ENCODE measurements around the gene MAB21L4. TPM values are rescaled to one million over a fixed set of nuclear protein-coding genes. Genes with fewer than 3 reads are reported as not detected.

MAB21L4 gene
- total RNA-seq, 1 donor from 2014 or later = 0.59 TPM

GRCh38 chr2:240888130-240888889 is 7.6 kb downstream of the MAB21L4 start:
- no peak overlapping the region for H3K4me3 Mint-ChIP-seq (ENCODE audit: unreplicated experiment)
- no peaks in the 10 kb centered on the region for H3K9me3 Mint-ChIP-seq (ENCODE audit: unreplicated experiment)
- Histone ChIP-seq H3K9me3 (ENCODE audit: insufficient read depth, low read depth, low read length) (no peaks in the 10 kb centered on the region), H3K4me1 (ENCODE audit: insufficient read depth, low read length) (peaks cover 2% of the 10 kb centered on the region), H3K36me3 (ENCODE audit: insufficient read depth, low read length) (no peaks in the 10 kb centered on the region), H3K79me2 (ENCODE audit: insufficient read depth, low read length) (no peaks in the 10 kb centered on the region), H3K4me2 (ENCODE audit: low read length) (no peak overlapping the region), H3K4me3 (ENCODE audit: insufficient read depth, low read depth, low read length) (no peak overlapping the region), H3K27ac (ENCODE audit: low read depth, low read length) (no peak overlapping the region), H2AFZ (ENCODE audit: low read depth, low read length) (no peak overlapping the region), H3K27me3 (ENCODE audit: insufficient read depth, low read length) (no peaks in the 10 kb centered on the region), H3K9ac (ENCODE audit: low read length) (no peak overlapping the region), H4K20me1 (ENCODE audit: insufficient read depth, low read length) (no peaks in the 10 kb centered on the region)
- H3K36me3 Mint-ChIP-seq (ENCODE audit: low read depth, unreplicated experiment) = no peaks in the 10 kb centered on the region
- H3K27ac Mint-ChIP-seq (ENCODE audit: unreplicated experiment) = no peak overlapping the region
- DNase-seq (ENCODE audit: low read depth) (no peak), FAIRE-seq (no peak)
- H3K4me1 Mint-ChIP-seq (ENCODE audit: low read depth, unreplicated experiment) = peaks cover 4% of the 10 kb centered on the region
- no peak for TF ChIP-seq EZH2 (IDR thresholded peaks at IDR 0.05; ENCODE audit: insufficient read depth, low read length)
- TF ChIP-seq CTCF (IDR thresholded peaks at IDR 0.05; ENCODE audit: insufficient read depth, low read depth, low read length) = no peak
- H3K27me3 Mint-ChIP-seq (ENCODE audit: low read depth, unreplicated experiment) = peaks cover 14% of the 10 kb centered on the region

GRCh38 chr2:240887631-240888030 is 8.3 kb downstream of the MAB21L4 start:
- H3K36me3 ChIP-seq (ENCODE audit: insufficient read depth, low read length) = no peaks in the 10 kb centered on the region
- H3K4me2 ChIP-seq (ENCODE audit: low read length) = no peak overlapping the region
- TF ChIP-seq CTCF (IDR thresholded peaks at IDR 0.05; ENCODE audit: insufficient read depth, low read depth, low read length) (no peak), EZH2 (IDR thresholded peaks at IDR 0.05; ENCODE audit: insufficient read depth, low read length) (no peak)
- no peak overlapping the region for H3K4me3 ChIP-seq (ENCODE audit: insufficient read depth, low read depth, low read length)
- Mint-ChIP-seq H3K4me1 (ENCODE audit: low read depth, unreplicated experiment) (peaks cover 4% of the 10 kb centered on the region), H3K4me3 (ENCODE audit: unreplicated experiment) (no peak overlapping the region), H3K27me3 (ENCODE audit: low read depth, unreplicated experiment) (peaks cover 16% of the 10 kb centered on the region), H3K36me3 (ENCODE audit: low read depth, unreplicated experiment) (no peaks in the 10 kb centered on the region), H3K27ac (ENCODE audit: unreplicated experiment) (no peak overlapping the region), H3K9me3 (ENCODE audit: unreplicated experiment) (no peaks in the 10 kb centered on the region)
- H3K9ac ChIP-seq (ENCODE audit: low read length) = no peak overlapping the region
- H3K27me3 ChIP-seq (ENCODE audit: insufficient read depth, low read length) = no peaks in the 10 kb centered on the region
- H3K9me3 ChIP-seq (ENCODE audit: insufficient read depth, low read depth, low read length) = no peaks in the 10 kb centered on the region
- H4K20me1 ChIP-seq (ENCODE audit: insufficient read depth, low read length) = no peaks in the 10 kb centered on the region
- FAIRE-seq (no peak), DNase-seq (ENCODE audit: low read depth) (no peak)
- H3K79me2 ChIP-seq (ENCODE audit: insufficient read depth, low read length) = no peaks in the 10 kb centered on the region
- H3K4me1 ChIP-seq (ENCODE audit: insufficient read depth, low read length) = no peaks in the 10 kb centered on the region
- H3K27ac ChIP-seq (ENCODE audit: low read depth, low read length) = no peak overlapping the region
- H2AFZ ChIP-seq (ENCODE audit: low read depth, low read length) = no peak overlapping the region
